NCI-H1092 treated with DMSO at 0.1 percent for 48 hours (cell line): Measurements from ENCODE around the gene GOLGA8M.
"Not testable (repeated sequence)": the region's sequence is repeated elsewhere in the genome, so short reads cannot be mapped to it uniquely, and the experiment has no call there.

Experiments used
- DNase-seq: peaks from one replicate; lab custom pipeline; 2025; lab: John Stamatoyannopoulos, UW

The GOLGA8M gene, protein sequence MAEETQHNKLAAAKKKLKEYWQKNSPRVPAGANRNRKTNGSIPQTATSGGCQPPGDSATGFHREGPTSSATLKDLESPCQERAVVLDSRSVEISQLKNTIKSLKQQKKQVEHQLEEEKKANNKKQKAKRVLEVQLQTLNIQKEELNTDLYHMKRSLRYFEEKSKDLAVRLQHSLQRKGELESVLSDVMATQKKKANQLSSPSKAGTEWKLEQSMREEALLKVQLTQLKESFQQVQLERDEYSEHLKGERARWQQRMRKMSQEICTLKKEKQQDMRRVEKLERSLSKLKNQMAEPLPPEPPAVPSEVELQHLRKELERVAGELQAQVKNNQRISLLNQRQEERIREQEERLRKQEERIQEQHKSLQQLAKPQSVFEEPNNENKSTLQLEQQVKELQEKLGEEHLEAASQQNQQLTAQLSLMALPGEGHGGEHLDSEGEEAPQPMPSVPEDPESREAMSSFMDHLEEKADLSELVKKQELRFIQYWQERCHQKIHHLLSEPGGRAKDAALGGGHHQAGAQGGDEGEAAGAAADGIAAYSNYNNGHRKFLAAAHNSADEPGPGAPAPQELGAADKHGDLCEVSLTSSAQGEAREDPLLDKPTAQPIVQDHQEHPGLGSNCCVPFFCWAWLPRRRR

DNA sequence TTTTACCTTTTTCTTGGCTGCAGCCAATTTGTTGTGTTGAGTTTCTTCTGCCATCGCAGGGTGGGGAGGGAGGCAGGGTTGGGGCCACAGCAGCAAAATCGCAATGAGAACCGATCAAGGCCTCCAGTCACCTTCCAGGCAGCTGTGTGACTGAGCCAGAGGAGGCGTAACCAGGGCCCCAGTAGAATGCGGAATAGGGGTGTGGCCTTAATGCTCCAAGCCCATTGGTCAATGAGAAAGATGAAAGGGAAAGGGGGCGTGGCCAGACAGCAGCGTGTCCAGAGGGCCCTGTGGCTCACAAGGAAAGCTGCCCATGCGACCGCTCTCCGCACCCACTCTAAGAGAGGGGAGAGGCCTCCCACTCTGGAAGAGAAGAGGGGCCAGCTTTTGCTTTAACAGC is at the start of gene GOLGA8M:
Gene GOLGA8M, minus strand, starts transcription at position 152 of the 400 bp plus-strand sequence. Its CDS starts 98 bp downstream, at position 54.
- not testable (repeated sequence) for DNase-seq

GRCh38 chr15:28742890-28743289 is 30.7 kb upstream of the GOLGA8M start:
- DNase-seq: not testable (repeated sequence)

DNA sequence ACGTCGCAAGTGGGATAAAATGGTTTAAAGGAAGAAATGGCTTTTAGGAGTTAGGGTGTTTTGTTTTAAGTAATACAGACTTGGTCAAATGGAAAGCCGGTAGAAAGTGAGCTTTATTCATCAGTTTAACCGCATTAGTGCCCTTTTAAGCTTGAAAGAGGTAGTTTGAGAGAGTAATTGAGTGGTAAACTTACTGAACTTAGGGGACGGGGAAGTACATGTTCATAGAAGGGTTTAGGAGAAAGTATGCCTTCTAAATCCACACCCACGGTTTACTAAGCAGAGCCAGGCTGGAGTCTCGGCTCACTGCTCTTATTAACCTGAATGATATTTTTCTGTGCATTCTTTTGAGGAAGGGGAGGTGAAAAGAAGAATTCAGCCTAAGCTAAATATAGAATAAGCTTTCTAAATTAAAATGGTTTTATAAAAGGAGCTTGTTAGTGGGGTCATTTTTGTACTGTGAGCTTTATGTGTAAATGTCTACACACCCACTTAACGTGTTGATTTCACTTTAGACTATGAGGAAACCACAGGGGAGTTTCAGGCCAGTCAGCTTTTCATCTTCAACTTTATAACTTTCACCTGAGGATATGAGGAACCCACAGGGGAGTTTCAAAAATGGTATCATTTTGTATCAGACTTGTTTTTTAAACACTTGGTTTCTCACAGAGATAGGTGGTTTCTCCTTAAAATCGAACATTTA is 26.5 kb upstream of the GOLGA8M start:
- DNase-seq: not testable (repeated sequence)

DNA sequence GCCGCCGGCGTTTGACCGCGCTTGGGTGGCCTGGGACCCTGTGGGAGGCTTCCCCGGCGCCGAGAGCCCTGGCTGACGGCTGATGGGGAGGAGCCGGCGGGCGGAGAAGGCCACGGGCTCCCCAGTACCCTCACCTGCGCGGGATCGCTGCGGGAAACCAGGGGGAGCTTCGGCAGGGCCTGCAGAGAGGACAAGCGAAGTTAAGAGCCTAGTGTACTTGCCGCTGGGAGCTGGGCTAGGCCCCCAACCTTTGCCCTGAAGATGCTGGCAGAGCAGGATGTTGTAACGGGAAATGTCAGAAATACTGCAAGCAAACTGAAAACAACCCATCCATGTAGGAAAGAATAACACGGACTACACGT is 26.0 kb upstream of the GOLGA8M start:
- DNase-seq: not testable (repeated sequence)

GRCh38 chr15:28737521-28738199 is 25.4 kb upstream of the GOLGA8M start:
- not testable (repeated sequence) for DNase-seq

- DNase-seq: peak; percentile 30
Measured at GRCh38 chr15:28728061-28728460, 15.8 kb upstream of the GOLGA8M start.

DNA sequence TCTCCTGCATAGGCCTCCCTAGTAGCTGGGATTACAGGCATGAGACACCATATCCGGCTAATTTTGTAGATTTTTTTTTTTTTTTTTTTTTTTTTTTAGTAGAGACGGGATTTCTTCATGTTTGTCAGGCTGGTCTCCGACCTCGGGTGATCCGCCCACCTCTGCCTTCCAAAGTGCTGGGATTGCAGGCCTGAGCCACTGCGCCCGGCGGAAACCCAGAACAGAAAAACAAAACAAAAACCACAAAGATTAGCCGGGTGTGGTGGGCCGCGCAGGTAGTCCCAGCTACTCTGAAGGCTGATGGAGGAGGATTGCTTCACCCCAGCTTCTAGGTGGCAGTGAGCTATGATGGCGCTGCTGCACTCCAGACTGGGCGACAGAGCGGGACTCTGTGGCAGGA is 14.8 kb upstream of the GOLGA8M start:
- not testable (repeated sequence) for DNase-seq

- no peak for DNase-seq
Measured at GRCh38 chr15:28726102-28726501, 13.9 kb upstream of the GOLGA8M start.

GRCh38 chr15:28725556-28725955 is 13.3 kb upstream of the GOLGA8M start:
- DNase-seq: no peak

GRCh38 chr15:28723986-28724385 is 11.8 kb upstream of the GOLGA8M start:
- DNase-seq: not testable (repeated sequence)

DNA sequence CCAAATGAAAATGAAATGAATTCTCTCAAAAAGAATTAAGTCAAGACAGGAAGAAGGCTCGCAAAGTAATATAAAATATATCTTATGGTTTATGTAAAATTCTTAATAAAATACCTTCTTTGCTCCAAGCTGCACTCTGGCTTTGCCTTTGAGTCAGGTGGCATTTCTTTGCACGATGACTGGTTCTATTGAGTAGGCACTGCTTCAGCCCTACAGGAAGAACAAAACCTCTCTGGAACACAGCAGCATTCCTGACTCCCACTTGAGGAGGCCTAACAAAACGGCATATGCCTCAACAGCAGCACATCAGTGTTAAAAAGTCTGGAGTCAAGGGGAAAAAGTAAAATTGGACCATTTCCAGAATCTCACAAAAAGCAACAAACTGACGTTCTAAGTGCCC is 7.4 kb upstream of the GOLGA8M start:
- DNase-seq: not testable (repeated sequence)

GRCh38 chr15:28718576-28718975 is 6.4 kb upstream of the GOLGA8M start:
- DNase-seq: not testable (repeated sequence)

- DNase-seq: not testable (repeated sequence)
Measured at GRCh38 chr15:28714176-28714575, 2.0 kb upstream of the GOLGA8M start.

DNA sequence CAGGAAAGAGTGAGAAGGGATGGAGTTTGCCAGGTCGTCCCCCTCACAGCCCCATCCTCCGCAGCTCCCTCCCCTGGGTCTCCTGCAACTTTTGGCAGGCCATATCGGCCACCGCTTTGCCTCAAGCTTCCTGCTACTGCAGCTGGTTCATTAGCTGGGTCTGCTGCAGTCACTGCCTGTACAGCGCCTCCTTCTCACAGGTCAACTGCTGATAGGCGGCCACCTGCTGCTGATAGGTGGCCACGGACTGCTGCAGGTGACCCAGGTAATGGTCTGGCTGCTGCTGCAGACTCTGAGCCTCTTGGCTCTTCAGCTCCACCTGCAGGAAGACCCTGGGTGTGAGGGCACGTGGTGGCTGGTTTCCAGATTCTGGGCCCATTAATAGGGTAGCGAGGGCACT is 8.3 kb downstream of the GOLGA8M start:
- not testable (repeated sequence) for DNase-seq

GRCh38 chr15:28702427-28702826 is 9.8 kb downstream of the GOLGA8M start:
- DNase-seq: not testable (repeated sequence)

DNA sequence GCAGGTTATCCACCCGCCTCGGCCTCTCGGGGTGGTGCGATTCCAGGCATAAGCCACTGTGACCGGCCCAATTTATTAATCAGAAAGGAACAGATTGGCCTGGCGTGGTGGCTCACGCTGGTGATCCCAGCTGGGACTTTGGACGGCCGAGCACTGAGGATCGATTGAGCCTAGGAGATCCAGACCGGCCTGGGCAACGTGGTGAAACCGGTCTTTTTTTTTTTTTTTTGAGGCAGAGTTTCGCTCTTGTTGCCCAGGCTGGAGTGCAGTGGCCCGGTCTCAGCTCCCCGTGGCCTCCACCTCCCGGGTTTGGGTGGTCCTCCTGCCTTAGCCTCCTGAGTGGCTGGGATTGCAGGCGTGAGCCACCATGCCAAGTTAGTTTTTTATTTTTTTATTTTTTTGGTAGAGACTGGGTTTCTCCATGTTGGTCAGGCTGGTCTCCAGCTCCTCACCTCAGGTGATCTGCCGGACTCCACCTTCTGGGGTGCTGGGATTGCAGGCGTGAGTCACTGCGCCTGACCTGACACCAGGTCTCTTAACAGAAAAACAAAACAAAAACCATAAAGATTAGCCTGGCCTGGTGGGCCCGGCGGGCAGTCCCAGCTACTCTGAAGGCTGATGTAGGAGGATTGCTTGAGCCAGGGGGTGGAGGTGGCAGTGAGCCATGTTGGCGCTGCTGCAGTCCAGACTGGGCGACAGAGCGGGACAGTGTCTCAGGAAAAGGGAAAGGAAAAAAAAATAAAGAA is 18.0 kb downstream of the GOLGA8M start:
- DNase-seq: not testable (repeated sequence)

- DNase-seq: not testable (repeated sequence)
Measured at GRCh38 chr15:28693021-28693420, 19.2 kb downstream of the GOLGA8M start.

- DNase-seq: not testable (repeated sequence)
Measured at GRCh38 chr15:28673533-28673932, 38.7 kb downstream of the GOLGA8M start.

- DNase-seq: not testable (repeated sequence)
Measured at GRCh38 chr15:28672122-28672521, 40.1 kb downstream of the GOLGA8M start.

GRCh38 chr15:28666402-28666801 is 45.8 kb downstream of the GOLGA8M start:
- DNase-seq: not testable (repeated sequence)

DNA sequence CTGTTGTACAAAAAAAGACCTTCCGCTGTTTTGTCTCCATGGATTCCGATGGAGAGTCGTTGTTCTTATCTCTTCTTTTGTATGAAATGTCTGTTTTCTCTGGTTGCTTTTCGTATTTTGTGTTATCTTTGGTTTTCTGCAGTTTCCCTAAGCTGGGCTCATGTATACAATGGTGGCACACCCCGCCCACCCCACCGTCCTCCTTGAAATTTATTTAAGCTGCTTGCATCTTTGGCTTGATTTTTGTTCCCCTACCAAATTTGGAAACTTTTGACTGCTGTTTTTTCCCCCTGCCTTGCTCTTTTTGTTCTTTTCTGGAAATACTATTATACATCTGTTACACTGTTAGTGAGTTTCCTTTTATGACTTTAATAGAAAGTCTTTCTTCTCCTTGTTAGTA is 47.6 kb downstream of the GOLGA8M start:
- not testable (repeated sequence) for DNase-seq
